Activated CD4-positive, alpha-beta T cell treated with anti-CD3 and anti-CD28 coated beads, Interleukin-2, amount 10 ng/mL, durations not matched to agents 7 days and 5 days (primary cell): ENCODE results near the gene AHNAK. TPM values are rescaled to one million over a fixed set of nuclear protein-coding genes. Genes with fewer than 3 reads are reported as not detected.

Experiments
- CTCF ChIA-PET: fragments of 350-600 bp; sonication (Branson Sonifier 250); formaldehyde crosslinking; loops from one replicate; lab custom pipeline; 2021; ENCODE audit warnings: antibody characterized with exemption; lab: Charles Lee
- POLR2A ChIA-PET: fragments of 350-600 bp; sonication (Branson Sonifier 250); formaldehyde crosslinking; loops from one replicate; lab custom pipeline; 2021; ENCODE audit warnings: antibody characterized with exemption; lab: Charles Lee
- DNase-seq: peaks from one replicate; pipeline ENCODE4 v3.0.0-alpha.2; 2020
- H3K27ac Mint-ChIP-seq: one replicate; pipeline ENCODE4 v1.8.0; 2021; ENCODE audit warnings: mild to moderate bottlenecking, moderate library complexity, mixed read lengths
- H3K27me3 Mint-ChIP-seq: one replicate; pipeline ENCODE4 v1.8.0; 2021; ENCODE audit warnings: mixed read lengths
- H3K36me3 Mint-ChIP-seq: one replicate; pipeline ENCODE4 v1.8.0; 2021; ENCODE audit warnings: low read depth, mixed read lengths
- H3K4me1 Mint-ChIP-seq: one replicate; pipeline ENCODE4 v1.8.0; 2021; ENCODE audit warnings: mixed read lengths
- H3K4me3 Mint-ChIP-seq: one replicate; pipeline ENCODE4 v1.8.0; 2021; ENCODE audit warnings: mild to moderate bottlenecking, moderate library complexity, mixed read lengths
- H3K9me3 Mint-ChIP-seq: one replicate; pipeline ENCODE4 v1.8.0; 2021; ENCODE audit warnings: mixed read lengths
- total RNA-seq, 2 experiments: library from RNA; stranded (reverse); gene quantifications; one replicate each; pipeline ENCODE4 v1.2.3, GENCODE V29; 2021

AHNAK gene
- total RNA-seq, 2 experiments from 2014 or later = 206 to 237 TPM

DNA sequence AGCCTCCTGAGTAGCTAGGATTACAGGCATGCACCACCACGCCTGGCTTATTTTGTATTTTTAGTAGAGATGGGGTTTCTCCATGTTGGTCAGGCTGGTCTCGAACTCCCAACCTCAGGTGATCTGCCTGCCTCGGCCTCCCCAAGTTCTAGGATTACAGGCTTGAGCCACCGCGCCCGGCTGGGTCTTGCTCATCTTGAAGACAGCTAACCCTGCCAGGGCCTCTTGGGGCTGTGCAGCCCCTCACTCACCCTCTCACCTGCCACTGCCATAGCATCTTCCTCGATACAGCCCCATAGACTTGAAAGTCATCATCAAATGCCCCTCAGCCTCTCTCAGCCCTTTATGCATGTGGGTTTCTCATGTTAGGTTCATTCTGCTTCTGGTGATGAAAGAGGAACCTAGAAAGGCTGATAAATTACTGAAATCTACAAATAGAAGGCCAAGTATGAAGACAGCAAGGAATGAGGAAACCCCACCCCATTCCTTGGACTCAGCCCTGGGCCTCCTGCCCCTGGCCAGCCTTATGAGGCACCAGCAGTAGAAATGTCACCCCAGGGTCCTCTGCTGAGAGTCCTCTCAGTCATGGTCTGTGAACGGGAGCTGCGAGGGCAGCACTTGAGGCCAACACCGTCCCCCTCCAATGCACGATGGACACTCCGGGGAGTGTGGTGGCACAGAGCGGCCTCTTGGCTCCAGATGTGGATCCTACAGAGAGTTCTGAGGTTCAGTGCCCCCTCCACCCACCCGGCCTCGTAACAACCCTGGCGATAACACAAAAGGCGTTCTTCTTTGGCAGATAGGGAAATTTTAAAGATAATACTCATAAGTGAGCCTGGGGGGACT, 103.0 kb downstream of the AHNAK start:
- POLR2A ChIA-PET = no interaction called here
- CTCF ChIA-PET = interaction anchor here (1.0 to 1.7 kb wide), 5 partner anchors 10 to 99 kb away, joined by 3 to 8 read pairs (median 4); no protein-coding TSS in a partner anchor
- Mint-ChIP-seq H3K27me3 (peaks cover 12% of the 10 kb centered on the region), H3K36me3 (no peaks in the 10 kb centered on the region), H3K4me1 (peaks cover 10% of the 10 kb centered on the region), H3K27ac (no peak overlapping the region), H3K9me3 (no peaks in the 10 kb centered on the region), H3K4me3 (peak overlapping the region; percentile 63)
- no peak for DNase-seq

DNA sequence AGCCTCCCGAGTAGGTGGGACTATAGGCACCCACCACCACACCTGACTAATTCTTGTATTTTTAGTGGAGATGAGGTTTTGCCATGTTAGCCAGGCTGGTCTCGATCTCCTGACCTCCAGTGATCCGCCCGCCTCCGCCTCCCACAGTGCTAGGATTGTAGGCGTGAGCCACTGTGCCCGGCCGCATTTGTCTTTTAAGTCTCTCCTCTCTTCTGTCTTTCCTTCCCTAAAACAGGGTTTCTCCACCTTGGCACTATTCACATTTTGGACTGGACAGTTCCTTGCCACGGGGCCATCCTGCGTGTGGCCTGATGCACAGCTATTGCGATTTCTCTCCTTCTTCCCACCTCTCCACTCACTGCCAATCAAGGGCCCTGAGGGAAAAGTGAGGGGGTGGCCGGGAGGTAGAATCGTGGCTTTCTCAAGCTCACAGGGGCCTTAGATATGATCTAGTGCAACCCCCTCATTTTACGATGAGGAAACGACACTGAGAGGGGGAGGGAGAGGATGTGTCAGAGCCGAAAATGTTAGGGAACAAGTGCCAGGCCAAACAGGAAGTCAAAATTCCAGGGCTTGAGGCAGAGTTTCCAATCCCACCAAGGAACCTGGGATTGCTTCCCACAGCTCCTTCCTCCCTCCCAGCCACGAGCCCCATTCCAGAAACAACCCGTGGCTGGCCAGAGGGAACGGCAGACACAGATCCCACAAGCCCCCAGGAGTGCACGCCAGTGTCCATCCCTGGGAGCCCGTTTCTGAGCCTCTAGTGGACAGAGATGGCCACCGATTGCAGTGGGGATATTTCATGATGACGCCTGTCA, 106.6 kb downstream of the AHNAK start:
- no peak overlapping the region for H3K27ac Mint-ChIP-seq
- H3K4me1 Mint-ChIP-seq = peaks cover 19% of the 10 kb centered on the region
- POLR2A ChIA-PET = no interaction called here
- no peak for DNase-seq
- H3K9me3 Mint-ChIP-seq = no peaks in the 10 kb centered on the region
- H3K4me3 Mint-ChIP-seq = no peak overlapping the region
- H3K36me3 Mint-ChIP-seq = no peaks in the 10 kb centered on the region
- CTCF ChIA-PET = interaction anchor here (0.7 to 2.8 kb wide), 2 partner anchors 15 to 230 kb away, joined by 3 to 11 read pairs; no protein-coding TSS in a partner anchor
- H3K27me3 Mint-ChIP-seq = no peaks in the 10 kb centered on the region

DNA sequence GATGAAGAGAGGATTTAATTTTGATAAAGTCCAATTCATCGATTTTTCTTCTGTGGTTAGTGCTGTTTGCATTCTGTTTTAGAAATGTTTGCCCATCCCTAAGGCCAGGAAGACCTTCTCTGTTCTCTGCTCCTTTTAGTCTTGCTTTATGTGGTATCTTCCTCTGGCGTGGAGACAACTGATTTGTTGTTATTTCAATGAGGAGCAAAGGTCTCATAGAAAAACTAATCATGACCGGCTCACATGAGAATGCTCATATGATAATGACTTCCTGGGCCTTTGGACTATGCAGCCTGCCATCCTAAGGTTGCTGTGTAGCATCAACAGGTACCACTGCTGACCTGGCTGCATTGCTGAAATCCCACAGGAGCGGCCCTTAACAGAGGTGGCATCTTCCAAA, 108.0 kb downstream of the AHNAK start:
- no peaks in the 10 kb centered on the region for H3K9me3 Mint-ChIP-seq
- CTCF ChIA-PET = interaction anchor here (1.3 kb wide), 1 partner anchor 104 kb away, joined by 3 read pairs; no protein-coding TSS in a partner anchor
- H3K4me1 Mint-ChIP-seq = peaks cover 19% of the 10 kb centered on the region
- no peaks in the 10 kb centered on the region for H3K27me3 Mint-ChIP-seq
- H3K27ac Mint-ChIP-seq = no peak overlapping the region
- POLR2A ChIA-PET = no interaction called here
- H3K4me3 Mint-ChIP-seq = no peak overlapping the region
- H3K36me3 Mint-ChIP-seq = no peaks in the 10 kb centered on the region
- no peak for DNase-seq

DNA sequence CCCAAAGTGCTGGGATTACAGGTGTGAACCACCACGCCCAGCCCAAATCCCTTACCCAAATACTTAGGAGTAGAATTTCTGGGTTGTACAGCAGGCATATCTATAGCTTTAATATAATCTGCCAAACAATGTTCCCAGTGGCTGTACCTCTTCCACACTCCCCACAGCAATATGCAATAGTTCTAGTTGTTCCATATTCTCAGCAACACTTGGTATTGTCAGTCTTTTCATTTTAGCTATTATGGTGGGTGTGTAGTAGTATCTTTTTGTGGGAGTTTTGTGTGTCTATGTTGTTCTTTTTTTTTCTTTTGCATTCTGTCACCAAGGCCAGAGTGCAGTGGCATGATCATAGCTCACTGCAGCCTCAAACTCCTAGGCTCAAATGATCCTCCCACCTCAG, 109.0 kb downstream of the AHNAK start:
- H3K4me3 Mint-ChIP-seq = no peak overlapping the region
- POLR2A ChIA-PET = no interaction called here
- H3K36me3 Mint-ChIP-seq = no peaks in the 10 kb centered on the region
- peaks cover 26% of the 10 kb centered on the region for H3K4me1 Mint-ChIP-seq
- H3K27me3 Mint-ChIP-seq = no peaks in the 10 kb centered on the region
- no peak overlapping the region for H3K27ac Mint-ChIP-seq
- no peaks in the 10 kb centered on the region for H3K9me3 Mint-ChIP-seq
- no peak for DNase-seq
- CTCF ChIA-PET = interaction anchor here (2.0 kb wide), 1 partner anchor 13 kb away, joined by 8 read pairs; no protein-coding TSS in a partner anchor

DNA sequence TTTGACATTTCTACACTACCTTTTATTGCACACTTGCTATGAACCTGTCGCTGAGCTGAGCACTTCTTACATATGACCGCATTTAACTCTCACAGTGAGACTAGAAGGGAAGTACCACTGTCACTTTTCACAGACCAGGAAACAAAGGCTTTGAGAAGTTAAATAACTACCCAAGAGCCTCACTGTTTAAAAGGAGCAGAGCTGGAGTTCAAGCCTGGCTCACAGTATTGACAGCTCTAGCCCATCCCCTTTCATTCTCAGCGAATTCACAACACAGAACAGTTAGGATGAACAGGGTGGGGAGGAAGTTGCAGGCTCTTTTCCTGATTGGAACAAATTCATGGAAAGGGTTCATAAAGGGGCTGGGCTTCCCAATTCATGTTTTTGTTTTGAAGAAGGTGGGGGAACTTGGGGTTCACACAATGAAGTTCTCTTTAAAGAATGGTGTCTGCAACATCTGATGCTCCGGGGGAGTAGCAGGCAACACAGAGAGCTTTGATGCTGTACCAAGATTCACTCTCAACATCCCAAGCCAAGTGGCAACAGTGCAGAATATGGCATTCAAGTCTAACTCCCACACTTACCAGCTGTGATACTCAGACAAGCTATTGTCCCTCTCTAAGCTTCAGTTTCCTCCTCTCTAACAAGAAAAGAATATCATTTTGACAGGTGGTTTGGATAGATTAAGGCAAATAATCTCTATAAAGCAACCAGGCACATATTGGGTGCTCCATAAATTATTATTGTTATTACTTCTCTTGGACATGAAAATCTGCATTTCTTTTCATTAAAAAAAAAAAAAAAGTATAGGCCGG, 110.6 kb downstream of the AHNAK start:
- Mint-ChIP-seq H3K36me3 (no peaks in the 10 kb centered on the region), H3K9me3 (no peaks in the 10 kb centered on the region), H3K4me3 (no peak overlapping the region), H3K27me3 (no peaks in the 10 kb centered on the region), H3K4me1 (peaks cover 36% of the 10 kb centered on the region), H3K27ac (no peak overlapping the region)
- DNase-seq = no peak
- ChIA-PET POLR2A (interaction anchor here (0.6 kb wide), 1 partner anchor 97 kb away, joined by 6 read pairs; no protein-coding TSS in a partner anchor), CTCF (interaction anchor here (0.5 to 2.0 kb wide), 4 partner anchors 11 to 107 kb away, joined by 3 to 8 read pairs (median 4); no protein-coding TSS in a partner anchor)

DNA sequence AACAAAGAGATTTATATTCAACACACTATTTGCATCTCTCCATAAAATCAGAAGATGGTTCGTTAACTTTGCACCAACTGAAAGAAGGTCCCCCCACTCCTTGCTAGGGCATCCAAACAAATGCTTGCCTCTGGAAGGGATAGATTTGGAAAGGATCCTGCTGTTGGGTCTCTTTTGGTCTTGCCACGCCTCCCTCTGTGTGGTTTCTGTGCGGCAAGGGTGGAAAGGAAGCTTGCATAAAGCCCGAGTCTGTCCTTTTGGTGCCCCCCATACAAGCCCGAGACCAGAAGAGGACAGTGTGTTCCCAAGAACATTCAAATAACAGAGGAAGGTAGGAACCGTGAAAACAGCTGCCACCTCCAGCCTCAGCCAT, 112.7 kb downstream of the AHNAK start:
- H3K4me1 Mint-ChIP-seq = peaks cover 51% of the 10 kb centered on the region
- CTCF ChIA-PET = interaction anchor here (0.6 to 1.9 kb wide), 5 partner anchors 9 to 123 kb away, joined by 3 to 6 read pairs (median 3); no protein-coding TSS in a partner anchor
- POLR2A ChIA-PET = no interaction called here
- H3K4me3 Mint-ChIP-seq = no peak overlapping the region
- no peak for DNase-seq
- no peaks in the 10 kb centered on the region for H3K9me3 Mint-ChIP-seq
- H3K27ac Mint-ChIP-seq = no peak overlapping the region
- H3K27me3 Mint-ChIP-seq = no peaks in the 10 kb centered on the region
- H3K36me3 Mint-ChIP-seq = no peaks in the 10 kb centered on the region

DNA sequence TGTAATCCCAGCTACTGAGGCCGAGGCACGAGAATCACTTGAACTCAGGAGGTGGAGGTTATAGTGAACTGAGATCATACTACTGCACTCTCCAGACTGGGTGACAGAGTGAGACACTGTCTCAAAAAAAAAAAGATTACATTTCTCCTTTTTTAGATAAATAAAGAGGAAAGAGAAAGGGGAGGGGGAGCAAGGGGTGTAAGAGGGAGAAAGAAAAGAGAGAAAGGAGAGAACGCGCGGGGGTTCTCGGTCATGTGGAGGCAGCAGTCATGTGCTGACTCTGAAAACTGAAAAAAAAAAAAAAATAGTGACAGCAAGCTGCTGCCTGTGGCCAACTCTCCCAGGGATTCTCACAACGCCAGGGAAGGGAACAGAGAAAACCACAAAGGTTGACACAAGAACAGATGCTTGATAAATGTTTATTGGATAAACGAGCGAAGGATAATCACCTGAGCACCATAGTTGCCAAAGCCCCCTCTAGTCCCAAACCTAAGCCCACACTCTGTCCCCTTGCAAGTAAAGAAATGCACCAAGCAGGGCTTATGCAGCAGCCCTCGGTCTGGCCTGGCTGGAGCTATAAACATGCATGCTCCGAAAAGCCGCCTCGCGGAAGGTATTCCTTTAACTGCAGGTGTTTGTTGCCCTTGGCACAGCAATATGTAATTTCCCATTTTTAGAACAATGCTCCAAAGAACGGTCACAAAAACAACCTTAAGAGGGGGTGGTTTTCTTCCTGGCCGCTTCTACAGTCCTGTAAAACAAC, 113.3 kb downstream of the AHNAK start:
- no peaks in the 10 kb centered on the region for H3K36me3 Mint-ChIP-seq
- ChIA-PET POLR2A (no interaction called here), CTCF (interaction anchor here (0.6 to 1.9 kb wide), 5 partner anchors 9 to 124 kb away, joined by 3 to 6 read pairs (median 3); no protein-coding TSS in a partner anchor)
- no peak for DNase-seq
- H3K27ac Mint-ChIP-seq = no peak overlapping the region
- H3K4me1 Mint-ChIP-seq = peaks cover 57% of the 10 kb centered on the region
- no peak overlapping the region for H3K4me3 Mint-ChIP-seq
- H3K27me3 Mint-ChIP-seq = no peaks in the 10 kb centered on the region
- H3K9me3 Mint-ChIP-seq = no peaks in the 10 kb centered on the region

DNA sequence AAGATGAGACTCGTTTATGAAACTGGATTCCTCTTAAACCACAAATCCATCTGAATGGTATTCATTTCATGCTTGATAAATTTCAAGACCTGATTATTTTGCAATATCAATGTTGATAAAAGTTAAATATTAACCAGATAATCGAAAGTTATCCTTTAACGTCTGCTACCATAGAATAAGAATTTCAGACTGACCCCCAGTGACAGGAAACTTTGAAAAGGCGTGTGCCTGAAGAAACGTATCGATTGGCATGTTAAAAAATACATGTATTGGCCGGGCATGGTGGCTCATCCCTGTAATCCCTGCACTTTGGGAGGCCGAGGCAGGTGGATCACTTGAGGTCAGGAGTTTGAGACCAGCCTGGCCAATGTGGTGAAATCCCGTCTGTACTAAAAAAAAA, 113.9 kb downstream of the AHNAK start:
- ChIA-PET CTCF (no interaction called here), POLR2A (no interaction called here)
- H3K4me3 Mint-ChIP-seq = no peak overlapping the region
- H3K4me1 Mint-ChIP-seq = peaks cover 61% of the 10 kb centered on the region
- no peaks in the 10 kb centered on the region for H3K27me3 Mint-ChIP-seq
- H3K27ac Mint-ChIP-seq = no peak overlapping the region
- no peaks in the 10 kb centered on the region for H3K36me3 Mint-ChIP-seq
- no peak for DNase-seq
- H3K9me3 Mint-ChIP-seq = no peaks in the 10 kb centered on the region

DNA sequence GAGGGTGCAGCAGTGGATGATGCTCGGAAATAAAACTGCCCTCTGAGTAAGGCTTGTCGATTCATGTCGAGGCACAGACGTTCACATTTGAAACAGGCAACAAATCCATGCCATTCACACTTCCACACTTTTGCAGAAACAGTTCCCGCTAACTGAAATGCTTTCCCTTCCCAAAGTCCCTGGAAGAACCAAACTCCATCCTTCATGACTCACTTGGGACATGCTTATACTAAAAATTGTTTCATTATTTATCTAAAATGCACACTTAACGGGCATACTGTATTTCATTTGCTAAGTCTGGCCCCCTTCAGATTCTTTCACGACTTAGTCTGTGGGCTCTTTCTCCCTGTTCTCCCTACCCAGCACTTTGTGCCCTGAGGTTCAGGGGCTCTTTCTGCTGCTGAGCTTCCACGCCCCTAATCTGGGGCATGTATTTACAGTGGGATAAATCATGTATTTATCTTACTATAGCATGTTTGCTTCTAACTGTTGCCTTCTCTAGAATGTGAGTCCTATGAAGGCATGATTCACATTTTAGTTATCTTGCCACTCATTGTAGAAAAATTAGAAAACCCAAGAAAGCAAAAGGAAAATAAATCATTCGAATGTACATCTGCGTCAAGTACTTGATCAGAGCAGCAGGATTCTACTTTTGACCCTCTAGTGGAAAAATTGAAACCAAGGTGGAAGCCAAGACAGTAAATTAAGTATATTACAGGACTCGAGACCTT, 115.3 kb downstream of the AHNAK start:
- no peak overlapping the region for H3K4me3 Mint-ChIP-seq
- peaks cover 74% of the 10 kb centered on the region for H3K4me1 Mint-ChIP-seq
- no peaks in the 10 kb centered on the region for H3K9me3 Mint-ChIP-seq
- no peaks in the 10 kb centered on the region for H3K36me3 Mint-ChIP-seq
- CTCF ChIA-PET = no interaction called here
- POLR2A ChIA-PET = no interaction called here
- no peak overlapping the region for H3K27ac Mint-ChIP-seq
- no peaks in the 10 kb centered on the region for H3K27me3 Mint-ChIP-seq
- no peak for DNase-seq

DNA sequence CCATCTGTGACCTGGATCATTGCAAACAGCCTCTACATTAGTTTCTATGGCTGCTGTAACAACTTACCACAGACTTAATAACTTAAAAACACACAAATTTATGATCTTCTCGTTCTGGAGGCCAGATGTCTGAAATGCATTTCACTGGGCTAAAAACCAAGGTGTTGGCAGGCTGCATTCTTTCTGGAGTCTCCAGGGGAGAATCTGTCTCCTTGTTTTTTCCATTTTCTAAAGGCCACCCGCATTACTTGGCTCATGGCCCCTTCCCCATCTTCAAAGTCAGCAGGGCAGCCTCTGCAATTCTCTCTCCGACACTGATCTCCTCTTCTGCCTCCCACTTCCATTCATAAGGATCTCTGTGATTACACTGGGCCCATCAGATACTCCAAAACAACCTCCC, 116.2 kb downstream of the AHNAK start:
- H3K27me3 Mint-ChIP-seq = no peaks in the 10 kb centered on the region
- DNase-seq = no peak
- H3K27ac Mint-ChIP-seq = peak overlapping the region; percentile 21
- no peak overlapping the region for H3K4me3 Mint-ChIP-seq
- H3K36me3 Mint-ChIP-seq = no peaks in the 10 kb centered on the region
- no peaks in the 10 kb centered on the region for H3K9me3 Mint-ChIP-seq
- POLR2A ChIA-PET = no interaction called here
- H3K4me1 Mint-ChIP-seq = peaks cover 70% of the 10 kb centered on the region
- CTCF ChIA-PET = no interaction called here

DNA sequence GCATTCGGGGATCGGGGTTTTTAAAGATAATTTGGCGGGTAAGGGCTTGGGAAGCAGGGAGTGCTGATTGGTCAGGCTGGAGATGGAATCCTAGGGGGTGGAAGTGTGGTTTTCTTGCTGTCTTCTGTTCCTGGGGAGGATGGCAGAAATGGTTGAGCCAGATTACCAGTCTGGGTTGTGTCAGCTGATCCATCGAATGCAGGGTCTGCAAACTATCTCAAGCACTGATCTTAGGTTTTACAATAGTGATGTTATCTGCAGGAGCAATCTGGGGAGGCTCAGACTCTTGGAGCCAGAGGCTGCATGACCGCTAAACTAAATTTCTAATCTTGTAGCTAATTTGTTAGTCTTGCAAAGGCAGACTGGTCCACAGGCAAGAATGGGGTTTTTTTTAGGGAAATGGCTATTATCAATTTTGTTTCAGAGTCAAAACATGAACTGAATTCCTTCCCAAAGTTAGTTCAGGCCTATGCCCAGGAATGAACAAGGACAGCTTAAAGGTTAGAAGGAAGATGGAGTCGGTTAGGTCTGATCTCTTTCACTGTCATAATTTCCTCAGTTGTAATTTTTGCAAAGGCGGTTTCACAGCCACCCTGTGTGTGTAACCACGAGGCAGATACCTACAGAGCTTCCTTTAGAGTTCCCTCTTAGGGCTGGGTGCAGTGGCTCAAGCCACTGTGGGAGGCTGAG, 117.6 kb downstream of the AHNAK start:
- POLR2A ChIA-PET = interaction anchor here (0.6 kb wide), 1 partner anchor 163 kb away, joined by 3 read pairs; the partner anchor contains the start of gene TUT1
- CTCF ChIA-PET = interaction anchor here (0.6 to 6.0 kb wide), 5 partner anchors 11 to 136 kb away, joined by 3 to 82 read pairs (median 3); partner anchors contain the start of gene SCGB1A1
- DNase-seq = no peak
- Mint-ChIP-seq H3K4me1 (peaks cover 70% of the 10 kb centered on the region), H3K9me3 (no peaks in the 10 kb centered on the region), H3K4me3 (no peak overlapping the region), H3K27ac (peak overlapping the region; percentile 57), H3K36me3 (no peaks in the 10 kb centered on the region), H3K27me3 (no peaks in the 10 kb centered on the region)
